HG02885 (cell line): ENCODE measurements around the gene NTPCR.
A peak's percentile ranks its signal among the peaks of the same experiment; 100 is the strongest.

Experiments used
- ATAC-seq: cut with Tn5 transposase; IDR thresholded peaks from one replicate; pipeline ENCODE4 v1.9.1; 2021; ENCODE audit warnings: mild to moderate bottlenecking; ENCODE audit not compliant: unreplicated experiment, poor library complexity

Gene NTPCR

DNA sequence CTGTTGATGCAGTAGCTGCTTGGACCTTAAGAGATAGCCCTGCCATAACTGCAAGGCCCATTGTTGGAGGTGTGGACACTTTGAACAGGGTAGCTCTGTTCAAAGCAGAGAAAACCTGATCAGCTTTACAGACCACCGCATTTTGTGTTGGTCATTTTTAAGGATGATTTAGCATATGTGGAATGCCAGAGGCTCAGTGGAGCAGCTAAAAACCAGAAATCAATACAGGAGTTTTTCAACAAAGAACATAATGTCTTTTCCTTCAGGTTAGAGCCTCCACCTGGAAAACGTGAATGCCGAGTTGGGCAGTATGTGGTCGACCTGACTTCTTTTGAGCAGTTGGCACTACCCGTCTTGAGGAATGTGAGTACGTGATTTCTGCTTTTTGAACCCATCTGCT is 5.7 kb downstream of the NTPCR start:
- ATAC-seq: no peak

DNA sequence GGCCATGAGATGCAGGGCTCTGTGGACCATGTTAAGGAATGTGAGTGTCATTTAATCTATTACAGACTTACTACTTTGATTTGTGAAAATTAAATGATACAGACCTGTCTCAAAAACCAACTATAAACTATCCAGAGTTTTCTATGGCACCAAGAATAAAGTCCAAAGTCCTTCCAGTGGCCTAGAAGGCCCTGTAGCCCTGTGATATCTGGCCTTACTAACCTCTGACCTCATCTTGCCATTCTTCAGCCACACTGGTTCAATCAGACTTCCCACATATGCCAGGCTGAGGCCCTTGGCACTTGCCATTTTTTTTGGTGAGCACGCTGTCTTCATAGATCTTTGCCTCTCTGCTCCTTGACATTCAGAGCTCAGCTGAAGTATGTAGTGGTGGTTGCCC is 7.7 kb downstream of the NTPCR start:
- ATAC-seq: no peak

DNA sequence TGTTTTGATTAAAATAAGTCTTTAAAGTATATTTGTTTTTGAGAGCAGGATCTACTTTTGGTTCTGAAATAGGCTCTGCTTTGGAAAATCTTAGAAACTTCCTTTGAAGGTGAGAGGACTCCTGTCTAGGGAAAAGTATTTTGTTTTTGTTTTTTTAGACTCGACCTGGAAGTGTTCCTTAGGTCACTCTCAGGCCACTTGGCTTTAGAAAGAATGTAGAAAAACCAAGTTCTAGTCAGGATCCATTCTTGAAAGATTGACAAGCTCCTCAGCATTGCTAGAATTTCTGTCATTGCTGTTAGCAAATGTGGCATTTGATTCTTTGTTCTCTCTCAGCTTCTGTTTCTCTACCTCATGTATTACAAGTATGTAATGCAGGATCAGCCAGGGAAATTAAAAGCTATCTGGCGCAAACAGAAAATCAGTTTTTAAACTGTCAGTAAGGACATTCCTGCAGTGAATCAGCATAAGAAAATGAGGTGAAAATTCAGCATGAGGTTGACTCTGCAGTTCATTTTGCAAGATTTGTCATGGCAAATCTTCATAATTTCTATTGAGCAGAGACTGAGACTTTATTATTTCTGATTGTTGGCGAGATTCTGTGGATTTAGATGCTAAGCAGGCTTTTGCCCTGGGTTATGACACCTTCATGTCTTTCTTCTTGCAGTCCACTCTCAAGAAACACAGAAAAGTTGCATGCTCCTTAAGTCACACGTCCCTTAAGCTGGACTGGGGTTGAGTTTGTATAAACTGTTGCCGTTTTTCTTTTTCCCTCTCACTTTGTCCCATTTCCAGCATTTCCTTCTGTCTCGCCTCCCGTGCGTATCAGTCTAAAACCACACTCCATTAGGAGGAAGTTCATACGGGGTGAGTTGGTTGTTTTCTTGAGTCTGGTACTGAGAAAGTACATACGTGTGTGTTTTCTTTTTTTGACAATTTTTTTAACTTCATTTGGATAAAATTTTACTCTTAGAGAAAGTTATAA is 12.6 kb downstream of the NTPCR start:
- ATAC-seq: no peak

DNA sequence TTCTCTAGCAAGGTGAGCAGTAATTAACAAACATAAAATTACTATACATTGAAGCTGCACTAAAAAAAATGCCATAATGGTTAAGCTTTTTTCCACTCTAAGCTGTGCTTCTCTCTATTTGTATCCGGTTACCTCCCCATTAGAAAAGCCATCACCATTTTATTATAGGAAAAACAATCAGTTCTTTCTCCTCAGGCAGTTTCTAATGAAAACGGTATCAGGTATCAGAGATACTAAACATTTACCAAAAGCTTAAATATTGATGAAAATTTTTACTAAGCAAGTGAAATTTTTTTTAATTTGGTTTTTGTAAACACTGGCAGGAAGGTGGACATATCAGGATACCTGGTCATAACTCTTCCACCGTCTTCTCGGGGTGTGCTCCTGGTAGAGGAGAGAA is 14.2 kb downstream of the NTPCR start:
- no peak for ATAC-seq

DNA sequence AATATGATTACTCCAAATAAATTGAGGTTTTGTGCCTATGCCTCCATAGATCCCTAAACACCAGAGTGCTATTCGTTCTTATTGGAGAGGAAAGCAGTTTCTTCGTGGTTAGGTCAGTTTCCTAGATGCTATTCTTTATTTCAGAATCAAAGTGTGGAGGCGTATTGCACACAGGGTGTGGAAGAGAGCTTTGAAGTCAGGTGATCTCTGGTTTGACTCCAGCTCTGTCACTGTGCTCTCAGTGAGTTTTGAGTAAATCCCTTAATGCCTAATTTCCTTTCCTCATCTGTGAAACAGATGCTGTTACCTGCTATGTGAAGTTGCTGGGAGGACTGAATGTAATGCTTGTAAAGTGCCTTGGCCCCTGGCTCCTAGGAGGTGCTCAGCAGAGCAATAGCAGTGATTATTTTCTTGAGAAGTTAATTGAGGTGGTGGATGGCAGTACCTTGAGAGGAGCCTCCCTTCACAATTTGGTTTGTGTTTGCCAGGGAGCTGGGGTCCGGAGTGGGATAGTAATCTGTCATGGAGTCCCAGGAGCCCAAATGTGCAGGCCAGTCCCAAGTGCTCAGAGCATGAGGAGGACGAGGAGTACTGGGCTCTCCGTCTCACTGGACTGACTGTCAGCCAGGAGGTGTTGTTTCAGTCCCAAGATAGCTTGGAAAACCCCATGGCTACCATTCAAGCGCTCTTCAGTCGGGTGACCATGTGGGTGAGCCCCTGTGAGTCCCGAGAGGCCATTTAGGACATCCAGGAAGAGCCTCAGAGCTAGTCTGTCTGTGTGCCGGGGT is 14.9 kb downstream of the NTPCR start:
- peak; percentile 57 for ATAC-seq

DNA sequence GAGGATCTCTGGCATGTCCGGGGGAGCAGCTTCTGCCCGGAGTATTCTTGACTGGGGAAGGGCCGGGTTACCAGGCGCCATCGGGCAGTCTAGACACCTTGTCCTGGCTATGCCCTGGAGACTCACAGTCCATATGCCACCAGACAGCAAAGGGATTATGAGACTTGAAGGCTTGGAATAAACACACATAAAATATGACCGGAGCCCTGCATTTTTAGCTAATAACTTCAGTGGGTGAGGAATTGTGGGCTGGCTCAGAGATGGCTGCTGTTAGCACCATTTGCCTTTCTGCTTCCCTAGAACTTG is 15.5 kb downstream of the NTPCR start:
- no peak for ATAC-seq

DNA sequence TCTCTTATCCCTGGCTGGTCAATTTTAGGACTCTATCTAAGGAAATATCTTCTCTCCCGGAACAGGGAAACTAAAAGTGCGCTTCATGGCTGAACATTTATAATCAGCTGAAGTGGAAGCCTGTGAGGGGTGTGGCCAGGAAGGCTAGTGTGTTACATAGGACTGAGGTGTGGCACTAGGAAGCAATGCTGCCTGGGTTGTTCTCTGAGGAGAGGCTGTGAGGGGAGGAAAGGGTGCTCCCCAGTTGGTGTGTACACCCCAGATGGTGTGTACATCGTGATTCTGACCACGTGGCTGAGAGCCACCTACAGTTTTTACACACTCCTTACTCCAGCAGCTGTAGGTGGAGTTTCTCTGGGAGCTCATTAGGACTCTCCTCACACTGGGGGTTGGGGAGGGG is 16.3 kb downstream of the NTPCR start:
- ATAC-seq: no peak

DNA sequence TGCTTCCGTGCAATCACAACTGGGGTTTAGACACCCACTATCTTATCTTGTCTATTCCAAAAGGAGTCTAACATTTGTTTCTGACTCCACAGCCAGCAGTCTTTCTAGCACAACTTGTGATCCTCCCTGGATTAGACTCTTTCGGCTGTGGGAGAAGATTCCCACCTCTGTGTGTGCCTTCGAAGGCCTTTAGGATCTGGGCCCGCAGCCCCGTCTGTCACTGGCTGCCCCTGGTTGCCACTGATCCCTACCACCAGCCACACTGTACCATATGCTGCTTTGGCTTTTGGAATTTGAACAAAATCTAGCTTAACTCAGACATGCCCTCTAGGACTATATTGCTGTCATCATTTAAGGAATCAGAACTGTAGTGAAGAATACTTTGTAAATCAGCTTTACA is 18.0 kb downstream of the NTPCR start:
- no peak for ATAC-seq

DNA sequence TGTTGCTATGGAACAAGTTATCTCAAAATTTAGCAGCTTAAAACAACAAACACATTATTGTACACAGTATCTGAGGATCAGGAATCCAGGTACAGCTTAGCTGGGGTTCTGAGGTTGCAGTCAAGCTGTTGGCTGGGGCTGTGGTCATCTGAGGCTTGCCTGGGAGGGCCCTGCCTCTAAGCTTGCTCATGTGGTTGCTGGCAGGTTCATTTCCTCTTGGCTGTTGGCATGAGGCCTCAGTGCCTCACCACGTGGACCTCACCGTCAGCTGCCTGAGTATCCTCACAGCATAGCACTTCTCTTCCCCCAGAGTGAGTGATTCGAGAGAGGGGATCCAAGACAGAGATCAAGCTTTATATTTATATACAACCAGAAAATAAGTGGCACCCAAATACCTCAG is 18.6 kb downstream of the NTPCR start:
- no peak for ATAC-seq

DNA sequence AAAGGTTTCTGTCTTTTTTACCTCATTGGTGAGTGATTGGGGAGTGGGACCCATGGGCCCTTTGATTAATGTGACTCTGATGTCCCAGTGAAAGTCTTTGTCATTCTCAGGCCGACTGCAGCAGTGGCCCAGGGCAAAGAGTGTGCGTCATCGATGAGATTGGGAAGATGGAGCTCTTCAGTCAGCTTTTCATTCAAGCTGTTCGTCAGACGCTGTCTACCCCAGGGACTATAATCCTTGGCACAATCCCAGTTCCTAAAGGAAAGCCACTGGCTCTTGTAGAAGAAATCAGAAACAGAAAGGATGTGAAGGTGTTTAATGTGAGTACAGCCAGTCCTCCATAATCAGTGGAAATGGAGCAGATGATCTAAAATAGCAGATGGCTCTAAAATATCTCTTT is 19.4 kb downstream of the NTPCR start:
- ATAC-seq: no peak

DNA sequence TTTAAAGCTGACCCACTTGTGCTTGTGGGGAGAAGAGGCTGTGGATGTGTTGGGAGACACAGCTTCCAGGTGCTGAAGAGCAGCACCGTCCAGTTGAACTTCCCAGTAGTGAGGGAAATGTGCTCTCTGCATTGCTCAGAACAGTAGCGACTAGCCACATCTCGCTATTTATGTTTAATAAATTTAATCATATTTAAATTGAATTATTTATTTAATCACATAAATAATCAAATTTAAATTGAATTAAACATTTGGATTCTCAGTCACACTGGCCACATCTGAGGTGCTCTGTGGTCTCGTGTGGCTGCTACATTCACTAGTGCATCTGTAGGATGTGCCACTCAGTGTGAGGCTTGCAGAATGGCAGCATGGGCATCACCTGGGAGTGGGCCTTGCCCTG is 20.1 kb downstream of the NTPCR start:
- ATAC-seq: no peak

DNA sequence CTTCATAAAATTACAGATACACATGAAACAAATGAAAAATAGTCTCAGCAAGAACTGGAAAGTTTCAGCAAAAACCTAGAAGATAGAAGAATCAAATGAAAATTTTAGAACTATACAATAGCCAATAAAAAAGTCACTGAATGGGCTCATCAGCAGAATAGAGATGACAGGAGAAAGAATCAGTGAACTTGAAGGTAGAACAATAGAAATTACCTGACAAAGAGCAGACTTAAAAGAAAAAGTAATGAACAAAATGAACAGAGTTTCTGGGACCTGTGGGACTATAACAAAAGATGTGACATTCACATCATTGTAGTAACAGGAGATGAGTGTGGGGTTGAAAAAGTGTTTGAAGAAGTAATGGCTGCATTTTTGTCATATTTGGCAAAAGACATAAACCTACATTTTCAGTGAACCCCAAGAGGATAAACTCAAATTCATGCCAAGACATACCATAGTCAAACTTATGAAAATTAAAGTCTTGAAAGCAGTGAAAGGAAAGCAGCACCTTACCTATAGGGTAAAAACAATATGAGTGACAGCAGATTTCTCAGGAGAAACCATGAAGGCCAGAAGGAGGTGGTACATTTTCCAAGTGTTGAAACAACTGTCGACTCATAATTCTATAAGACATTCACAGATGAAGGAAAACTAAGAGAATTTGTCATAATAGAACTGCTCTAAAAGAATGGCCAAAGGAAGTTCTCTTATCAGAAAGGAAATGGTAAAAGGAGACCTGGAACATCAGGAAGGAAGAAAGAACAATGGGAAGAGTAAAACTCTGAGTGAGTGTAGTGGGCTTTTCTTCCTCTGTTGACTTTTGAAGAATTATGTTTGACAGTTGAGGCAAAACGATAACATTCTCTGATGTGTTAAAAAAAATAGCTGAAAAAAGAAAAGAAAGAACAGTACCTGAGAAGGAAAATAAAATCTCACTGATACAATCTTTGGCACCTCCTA is 23.5 kb downstream of the NTPCR start:
- no peak for ATAC-seq

DNA sequence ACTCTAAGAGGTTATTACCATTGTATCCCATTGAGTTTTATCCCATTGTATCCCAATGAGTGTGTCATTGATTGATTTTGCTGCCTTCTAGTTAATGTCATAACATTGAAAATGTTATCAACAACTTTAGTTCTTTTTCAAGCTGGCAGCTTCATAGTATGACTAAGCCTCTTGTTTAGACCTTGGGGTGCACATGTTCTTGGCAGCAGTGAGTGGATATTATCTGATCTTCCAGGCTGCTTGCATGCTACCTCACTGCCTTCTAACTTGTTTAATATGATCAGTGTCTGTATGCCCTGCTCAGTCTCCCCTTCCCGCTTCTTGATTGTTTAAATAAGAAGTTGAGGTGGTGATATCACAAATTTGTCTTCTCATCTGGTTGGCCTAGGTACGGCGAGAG is 24.6 kb downstream of the NTPCR start:
- ATAC-seq: no peak

DNA sequence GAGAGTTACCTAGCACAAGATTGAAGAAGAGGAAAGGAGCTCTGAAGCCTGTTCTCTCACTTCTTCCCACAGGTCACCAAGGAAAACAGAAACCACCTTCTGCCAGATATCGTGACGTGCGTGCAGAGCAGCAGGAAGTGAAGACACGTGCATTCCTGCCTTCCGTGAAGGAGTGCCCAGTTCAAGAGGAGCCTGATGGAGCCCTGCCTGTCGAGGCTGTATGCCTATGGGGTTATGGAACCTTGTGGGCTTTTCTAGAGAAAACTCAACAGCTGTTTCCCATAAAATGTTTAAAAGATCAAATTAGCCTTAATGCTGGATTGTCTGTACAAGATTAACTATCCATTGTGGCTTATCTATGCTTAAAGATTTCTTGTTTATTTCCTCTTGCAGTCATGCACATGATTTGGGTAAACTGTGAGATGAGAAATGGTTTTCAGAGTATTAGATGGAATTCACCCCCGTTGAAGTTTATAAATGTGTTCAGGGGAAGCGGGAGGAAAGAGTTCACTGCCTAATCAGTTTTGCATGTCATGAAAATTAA is 27.8 kb downstream of the NTPCR start:
- no peak for ATAC-seq

DNA sequence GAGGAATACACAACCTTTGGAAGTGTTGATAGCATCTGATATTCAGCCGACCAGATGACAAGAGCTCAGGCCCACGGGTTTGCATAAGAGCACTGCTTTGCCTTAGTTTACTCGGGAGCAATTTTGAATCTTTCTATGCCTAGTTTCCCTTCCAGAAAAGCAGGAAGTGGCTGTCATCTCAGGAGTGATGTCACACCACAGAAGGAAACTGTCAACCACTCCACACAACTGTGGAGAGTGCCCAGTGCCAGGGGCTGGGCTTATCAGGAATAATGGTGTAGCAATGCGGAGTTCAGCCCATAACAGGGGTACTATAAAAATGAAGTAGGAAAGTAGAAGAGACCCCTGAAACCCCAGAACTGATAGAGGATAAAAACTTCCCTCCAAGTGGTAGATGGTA is 28.4 kb downstream of the NTPCR start:
- no peak for ATAC-seq

DNA sequence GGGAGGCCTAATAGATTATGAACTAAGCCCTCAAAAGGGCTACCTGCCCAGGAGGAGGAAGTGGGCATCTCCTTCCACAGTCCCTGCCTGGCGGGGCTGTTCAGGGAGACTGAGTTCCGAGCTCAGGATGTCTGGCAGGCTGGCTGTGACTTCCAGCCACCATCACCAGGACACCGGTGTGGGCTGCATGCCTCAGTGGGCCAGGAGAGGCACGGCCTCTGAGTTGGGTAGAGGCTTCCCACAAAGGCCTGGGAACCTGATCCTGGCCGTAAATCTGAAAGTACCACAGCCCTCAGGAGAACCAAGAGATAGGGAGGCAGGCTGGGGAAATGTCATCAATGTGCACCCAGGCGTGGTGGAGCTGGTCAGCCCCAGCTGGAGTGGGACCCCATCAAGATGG is 29.1 kb downstream of the NTPCR start:
- no peak for ATAC-seq

DNA sequence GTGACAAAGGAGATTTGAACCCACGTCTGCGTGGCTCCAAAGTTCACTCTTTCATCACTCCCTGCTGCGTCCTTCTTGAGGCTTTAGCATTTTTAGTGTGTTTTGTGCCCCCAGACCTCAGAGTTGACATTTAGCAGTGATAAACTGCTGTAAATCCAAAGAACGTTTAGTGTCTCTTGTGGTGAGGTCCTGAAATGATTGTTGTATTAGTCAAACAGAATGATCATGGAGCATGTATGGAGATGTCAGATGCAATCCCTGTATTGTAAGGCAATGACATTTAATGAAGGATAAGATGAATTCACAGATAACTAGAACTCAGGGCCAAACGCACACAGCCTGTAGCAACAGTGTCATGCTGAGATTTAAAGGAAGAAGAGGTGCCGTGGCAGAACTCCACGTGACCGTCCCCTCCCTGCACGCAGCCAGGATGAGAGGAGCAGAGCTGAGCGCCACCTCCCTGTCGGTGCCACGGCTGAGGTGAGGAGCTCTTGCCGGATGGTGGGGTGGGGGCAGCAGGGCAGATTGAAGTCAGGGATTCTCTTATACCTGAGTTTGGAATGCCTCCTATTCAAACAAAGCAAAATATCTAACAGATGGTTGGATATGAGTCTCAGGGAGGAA is 30.1 kb downstream of the NTPCR start:
- no peak for ATAC-seq

DNA sequence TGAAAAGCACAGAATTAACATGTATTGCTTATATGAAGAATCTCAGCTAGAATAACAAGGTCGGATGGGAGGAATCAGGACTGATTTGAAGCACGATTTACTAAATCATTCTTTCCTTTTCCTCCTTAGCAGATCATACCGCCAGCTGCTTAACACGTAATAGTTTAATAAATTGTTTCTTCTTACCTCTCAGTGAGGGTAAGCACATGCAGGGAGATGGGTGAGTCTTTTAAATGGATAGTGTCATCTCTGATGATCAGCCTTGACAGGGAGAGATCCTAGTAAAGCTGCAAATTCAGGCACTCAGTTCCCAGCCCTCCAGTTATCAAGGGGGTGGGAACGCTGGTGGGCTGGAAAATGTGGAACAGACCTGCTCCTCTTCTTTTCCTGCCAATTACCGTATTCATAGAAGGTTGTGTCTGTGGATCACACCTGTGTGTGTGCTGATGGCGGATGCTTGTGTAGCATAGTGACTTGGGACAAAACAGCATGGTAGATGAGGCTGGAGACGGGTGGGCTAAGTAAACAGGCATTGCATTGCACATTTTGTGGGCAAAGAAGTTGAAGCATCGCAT is 30.7 kb downstream of the NTPCR start:
- no peak for ATAC-seq

DNA sequence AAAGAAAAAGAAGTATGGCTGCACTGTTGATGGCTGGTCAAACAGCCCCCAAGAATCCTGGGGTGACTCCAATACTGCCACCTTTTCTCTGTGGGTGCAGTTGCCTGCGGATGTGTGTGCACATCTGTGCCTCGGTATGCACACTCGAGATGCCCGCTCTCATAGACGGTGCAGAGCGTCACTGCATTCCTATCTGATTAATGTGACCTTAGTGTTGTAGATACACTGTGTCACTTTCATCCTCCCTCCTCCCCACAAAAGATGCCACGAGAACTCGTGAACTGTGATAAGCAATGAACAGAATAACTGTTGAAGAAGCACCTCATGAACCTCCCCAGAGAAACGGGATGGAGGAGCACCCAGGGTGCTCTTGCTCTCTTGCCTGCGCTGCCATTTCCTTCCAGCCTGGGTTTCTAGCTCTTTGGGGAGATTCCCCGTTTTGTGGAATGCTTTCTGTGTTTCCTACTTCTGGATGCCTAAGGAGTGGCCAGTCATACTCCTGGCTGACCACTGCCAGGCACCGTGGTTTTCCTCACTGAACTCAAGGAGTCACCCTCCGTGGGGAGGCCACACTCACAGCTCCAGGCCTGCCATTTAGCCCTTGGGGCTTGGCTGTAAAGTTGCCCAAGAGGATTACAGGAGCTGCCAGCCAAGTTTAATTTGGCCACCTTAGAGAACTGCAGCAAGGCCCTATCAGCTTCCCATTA is 32.0 kb downstream of the NTPCR start:
- ATAC-seq: no peak
